ENCODE results near the gene PPP1R3D. TPM values are rescaled to one million over a fixed set of nuclear protein-coding genes. Genes with fewer than 3 reads are reported as not detected.

The PPP1R3D gene
- 5.5 and 6.4 TPM in 2 replicates for total RNA-seq

GRCh38 chr20:59940129-59940955 lies at the start of gene PPP1R3D, which contains the start of gene FAM217B:
Gene PPP1R3D, minus strand, starts transcription at chr20:59940305. Its CDS starts 374 bp downstream, at chr20:59939931.
Gene FAM217B, plus strand, starts transcription at chr20:59940389. Its CDS starts 3,555 bp downstream, at chr20:59943944.

GRCh38 chr20:59958123-59958522 lies 18.0 kb upstream of the PPP1R3D start, which contains the start of gene CDH26:
Gene CDH26, plus strand, starts transcription at chr20:59958423. Its CDS starts 304 bp downstream, at chr20:59958727.

GRCh38 chr20:59933296-59933848 lies 6.7 kb downstream of the PPP1R3D start, which contains the start of gene SYCP2:
Gene SYCP2, minus strand, starts transcription at chr20:59933637. Its CDS starts 11,224 bp downstream, at chr20:59922413.

Other genes starting within 250 kb of the PPP1R3D start
- 0.49 and 2.6 TPM in 2 replicates for gene SYCP2, start 6.7 kb downstream of the PPP1R3D start, total RNA-seq
- gene FAM217B, start 84 bp upstream of the PPP1R3D start, total RNA-seq = 2.1 and 4.2 TPM in 2 replicates
- under 0.01 and 0.31 TPM in 2 replicates for gene CDH26, start 18.1 kb upstream of the PPP1R3D start, total RNA-seq

Data from bladder microvascular endothelial cell (primary cell).